ENCODE data around the gene SARDH. TPM values are rescaled to one million over a fixed set of nuclear protein-coding genes. Genes with fewer than 3 reads are reported as not detected.

Gene SARDH
- total RNA-seq, 1 experiment from 2014 or later: 31.0 TPM

DNA sequence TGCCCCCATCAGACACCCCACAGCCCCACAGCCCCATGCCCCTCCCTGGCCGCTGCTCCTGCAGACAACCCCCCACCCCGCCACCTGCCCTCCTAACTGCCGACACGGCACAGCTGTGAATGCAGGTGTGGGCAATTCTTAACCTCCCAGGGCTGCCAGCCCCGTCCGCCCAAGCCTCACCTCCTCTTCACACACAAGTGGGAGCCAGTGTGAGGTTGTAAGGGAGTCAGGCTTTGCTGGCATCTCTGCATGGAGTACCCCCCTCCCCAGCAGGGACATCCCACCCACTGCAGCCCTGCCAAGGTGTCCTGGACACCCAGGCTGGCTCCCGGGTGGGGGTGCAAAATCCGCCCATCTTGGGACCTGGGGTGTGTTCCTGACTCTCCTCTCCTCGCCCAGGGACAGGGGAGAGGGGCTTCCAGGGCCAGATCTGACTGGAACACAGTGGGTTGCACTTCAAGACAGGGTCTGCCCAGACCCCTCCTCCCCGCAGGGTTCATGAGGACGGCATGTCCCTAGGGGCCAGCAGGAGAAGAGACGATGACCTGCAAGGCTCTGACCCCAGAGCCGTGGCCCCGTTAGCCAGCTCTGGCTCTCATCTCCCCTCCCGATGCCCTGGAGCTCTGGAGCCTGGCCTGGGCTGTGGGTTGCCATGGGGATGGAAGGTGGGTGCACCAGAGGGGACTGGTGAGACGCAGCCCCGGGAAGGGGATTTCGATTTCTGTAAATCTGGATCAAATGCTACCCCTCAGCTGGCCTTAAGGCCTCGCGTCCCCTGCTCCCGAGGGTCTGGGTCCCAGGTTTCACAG is 34.4 kb downstream of the SARDH start:
- DNase-seq (ENCODE audit: low spot score): no peak

DNA sequence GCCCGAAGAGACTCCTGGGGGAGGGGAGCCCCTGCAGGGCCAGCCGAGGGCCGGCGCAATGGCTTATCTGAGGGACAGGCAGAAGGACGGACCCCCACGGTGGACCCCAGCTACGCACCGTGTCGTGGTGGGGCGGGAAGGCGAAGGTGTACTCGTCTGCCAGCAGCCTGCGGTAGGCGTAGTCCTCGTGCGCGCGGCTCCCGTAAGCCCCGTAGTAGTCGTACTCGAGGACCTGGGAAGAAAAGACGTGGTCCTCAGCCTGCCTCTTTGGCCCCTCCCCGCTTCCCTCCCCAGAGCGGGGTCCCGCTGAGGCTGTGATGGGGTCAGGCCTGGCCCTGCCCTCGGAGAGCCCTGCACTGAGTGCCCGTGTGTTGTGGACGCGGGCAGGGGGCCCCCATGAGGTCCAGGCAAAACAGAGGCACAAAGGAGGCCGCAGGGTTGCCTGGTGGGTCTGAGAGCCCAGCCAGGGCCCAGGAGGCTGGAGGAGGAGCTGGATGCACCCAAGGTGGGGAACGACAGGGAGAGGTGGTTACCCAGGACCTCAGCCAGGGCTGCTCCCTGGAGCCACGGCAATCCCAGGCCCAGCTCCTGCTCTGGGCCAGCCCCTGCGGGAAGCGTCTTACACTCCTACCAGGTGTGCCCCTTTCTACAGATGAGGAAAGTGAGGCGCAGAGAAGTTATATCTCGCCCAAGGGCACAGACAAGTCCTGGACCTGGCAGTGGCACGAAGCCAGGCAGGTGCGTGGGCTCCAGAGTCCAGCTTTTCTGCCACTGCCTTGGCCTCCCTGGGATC is 35.2 kb downstream of the SARDH start:
- DNase-seq (ENCODE audit: low spot score): no peak

DNA sequence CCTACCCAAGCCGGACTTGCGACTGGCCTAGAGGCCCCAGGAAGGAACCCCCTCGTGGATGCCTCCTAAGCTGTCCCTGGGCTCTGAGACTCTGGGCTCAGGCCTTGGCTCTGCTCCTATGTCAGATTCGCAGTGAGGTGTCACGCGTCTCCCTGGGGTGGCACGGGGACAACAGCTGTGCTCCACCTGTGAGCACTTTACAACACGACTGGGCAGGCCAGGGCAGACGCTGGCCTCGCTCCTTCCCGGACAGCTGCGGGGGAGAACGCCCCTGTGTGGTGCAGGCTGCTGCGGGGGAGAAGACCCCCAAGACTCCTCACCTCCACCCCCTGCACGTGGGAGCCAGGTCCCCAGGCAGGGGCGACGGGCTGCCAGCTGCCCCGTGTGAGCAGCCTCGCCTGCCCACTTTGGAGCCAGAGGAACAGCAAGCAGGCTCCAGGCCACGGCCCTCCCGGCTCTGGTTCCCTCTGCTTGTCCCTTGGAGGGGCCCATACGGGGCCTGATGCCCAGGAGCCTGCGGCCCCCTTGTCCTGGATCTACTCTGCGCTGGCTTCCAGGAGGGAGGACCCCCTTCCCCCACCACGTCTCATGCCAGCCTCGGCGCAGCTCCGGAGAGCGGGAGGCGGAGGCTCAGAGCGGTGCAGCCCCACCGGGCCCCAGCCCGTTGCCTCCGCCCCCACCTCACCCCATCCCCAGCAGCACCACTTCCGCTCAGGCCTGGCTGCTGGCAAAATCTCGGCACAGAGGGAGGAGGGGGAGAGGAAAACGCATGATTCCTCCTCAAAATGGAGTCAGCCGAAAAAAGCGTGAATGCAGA is 36.0 kb downstream of the SARDH start:
- no peak for DNase-seq (ENCODE audit: low spot score)

DNA sequence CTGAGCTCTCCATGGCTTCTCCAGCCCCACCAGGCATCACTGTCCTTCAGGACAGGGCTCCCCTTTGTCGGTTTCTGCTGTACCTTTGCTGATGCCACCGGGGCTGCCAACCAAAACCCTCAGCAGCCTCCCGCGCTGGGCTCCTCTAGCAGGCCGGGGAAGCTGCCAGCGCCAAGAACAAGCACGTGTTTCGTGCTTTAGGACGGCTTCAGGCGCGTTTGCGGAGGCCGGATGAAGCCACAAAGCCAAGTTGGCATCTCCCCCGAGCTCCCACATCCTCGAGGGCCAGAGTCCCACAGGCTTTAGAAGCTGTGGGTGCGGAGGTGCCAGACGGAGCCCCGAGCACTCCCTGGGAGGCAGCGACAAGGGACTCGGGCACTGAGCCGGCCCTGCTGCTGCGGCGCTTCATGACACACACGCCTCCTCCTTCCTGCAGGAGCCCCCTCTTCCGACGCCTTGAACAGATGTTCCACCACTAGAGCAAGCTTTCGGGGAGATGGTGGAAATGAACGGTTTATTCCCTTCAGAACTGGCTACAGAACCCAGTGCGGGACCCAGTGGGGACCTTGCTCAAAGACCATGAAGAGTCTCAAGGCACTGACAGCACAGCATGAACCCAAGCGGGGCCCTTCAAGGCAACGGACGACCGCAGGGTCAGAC is 36.7 kb downstream of the SARDH start:
- no peak for DNase-seq (ENCODE audit: low spot score)

DNA sequence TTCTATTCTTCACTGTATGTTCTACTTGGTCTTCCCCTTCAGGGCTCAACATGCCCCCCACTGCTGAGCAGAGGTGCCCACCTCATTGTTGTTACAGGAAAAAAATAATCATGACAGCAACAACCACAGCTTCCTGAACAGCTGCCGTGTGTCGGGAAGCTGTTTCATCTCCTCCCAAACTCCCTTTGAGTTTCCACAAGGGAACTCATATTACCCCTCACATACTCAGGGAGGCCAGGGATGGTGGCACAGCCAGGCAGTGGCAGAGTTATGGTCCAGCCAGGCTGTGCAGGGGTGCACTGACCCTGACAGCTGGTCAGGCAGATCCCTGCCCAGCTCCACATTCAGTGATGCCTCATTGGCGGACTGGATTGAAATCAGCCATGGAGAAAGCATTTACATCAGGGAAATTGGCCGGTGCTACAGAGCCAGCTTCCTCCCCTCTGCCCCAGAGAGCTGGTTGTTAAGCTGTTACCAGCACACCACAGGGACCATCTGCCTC is 37.3 kb downstream of the SARDH start:
- DNase-seq (ENCODE audit: low spot score): no peak

DNA sequence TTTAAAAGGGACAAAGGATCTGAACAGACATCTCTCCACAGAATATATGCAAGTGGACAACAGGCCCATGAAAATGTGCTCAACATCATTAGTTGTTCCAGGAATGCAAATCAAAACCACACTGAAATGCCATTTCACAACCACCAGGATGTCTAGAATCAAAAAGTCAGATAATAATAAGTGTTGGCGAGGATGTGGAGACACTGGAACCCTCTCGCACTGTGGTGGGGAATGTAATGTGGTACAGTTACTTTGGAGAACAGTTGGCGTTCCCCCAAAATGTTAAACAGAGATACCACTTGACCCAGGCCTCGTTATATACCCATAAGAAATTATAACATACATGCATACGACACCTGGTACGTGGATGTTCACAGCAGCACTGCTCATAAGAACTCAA is 38.6 kb downstream of the SARDH start:
- no peak for DNase-seq (ENCODE audit: low spot score)

DNA sequence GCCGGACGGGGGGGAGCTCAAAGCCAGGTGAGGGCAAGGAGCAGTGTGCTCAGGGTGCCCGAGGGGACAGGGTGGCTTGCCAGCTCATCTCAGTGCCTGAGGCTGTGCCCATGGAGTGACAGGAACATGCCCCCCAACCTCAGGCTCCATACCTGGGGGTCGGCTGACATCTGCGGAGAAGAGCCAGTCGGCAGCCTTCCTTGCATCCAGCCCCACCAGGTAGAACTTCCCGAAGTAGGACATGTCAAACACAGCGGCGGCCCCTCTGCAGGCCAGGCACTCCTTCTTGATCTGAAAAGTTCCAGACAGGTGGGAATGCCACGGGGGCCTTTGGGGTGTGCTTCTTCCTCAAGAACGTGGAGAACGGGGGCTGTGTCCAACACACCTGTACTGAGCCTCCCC is 42.1 kb downstream of the SARDH start:
- no peak for DNase-seq (ENCODE audit: low spot score)

DNA sequence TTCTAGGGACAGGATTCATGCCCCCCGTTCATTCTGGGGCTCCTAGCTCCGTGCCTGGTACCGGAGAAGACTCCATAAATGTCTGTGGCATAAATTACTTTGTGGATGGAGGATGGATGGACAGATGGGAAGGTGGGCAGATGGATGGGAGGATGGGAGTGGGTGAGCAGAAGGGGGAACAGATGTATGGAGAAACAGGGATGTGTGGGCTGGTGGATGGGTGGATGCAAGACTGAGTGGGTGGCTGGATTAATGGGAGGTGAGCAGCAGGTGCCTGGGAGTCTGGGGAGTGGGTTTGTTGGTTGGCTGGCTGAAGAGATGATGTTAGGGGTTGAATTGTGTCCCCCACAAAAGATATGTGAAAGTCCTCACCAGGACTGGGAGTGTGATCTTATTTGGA is 43.5 kb downstream of the SARDH start:
- DNase-seq (ENCODE audit: low spot score): no peak

DNA sequence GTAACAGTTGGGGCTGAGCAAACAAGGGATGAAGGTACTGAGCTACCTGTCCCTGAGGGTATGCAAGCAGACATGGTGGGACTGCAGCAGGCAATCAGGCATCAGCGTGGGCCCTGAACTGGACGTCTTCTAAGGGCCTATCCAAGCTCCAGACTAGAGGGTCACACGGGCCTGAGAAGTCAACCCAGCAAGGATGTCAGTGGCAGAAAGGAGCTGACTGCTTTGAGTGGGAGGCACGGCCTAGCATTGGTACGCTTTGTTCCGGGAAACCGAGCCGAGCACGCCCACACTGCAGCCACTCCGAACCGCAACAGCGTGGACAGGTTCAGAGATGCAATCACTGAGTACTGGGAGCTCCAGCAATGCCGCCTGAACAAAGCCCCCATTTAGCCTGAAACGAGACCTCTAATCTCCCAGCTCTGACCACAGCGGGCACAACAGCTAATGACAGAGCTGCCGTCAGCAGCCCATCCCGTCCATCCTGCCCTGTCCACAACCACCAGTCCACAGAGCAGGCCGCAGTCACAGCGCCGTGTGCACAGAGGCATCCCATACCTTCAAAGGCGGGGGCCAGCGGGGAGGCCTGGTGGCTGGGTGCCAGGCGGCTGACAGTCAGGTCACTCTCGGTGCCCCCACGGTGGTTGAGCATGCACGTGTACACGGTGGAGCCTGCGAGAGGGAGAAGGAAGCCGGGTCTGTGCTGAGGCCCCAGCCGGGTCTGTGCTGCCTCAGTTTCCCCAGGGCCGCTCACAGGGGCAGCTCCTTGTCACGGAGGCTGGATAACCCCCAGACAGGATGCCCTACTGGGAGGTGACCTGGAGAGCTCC is 44.2 kb downstream of the SARDH start:
- no peak for DNase-seq (ENCODE audit: low spot score)

DNA sequence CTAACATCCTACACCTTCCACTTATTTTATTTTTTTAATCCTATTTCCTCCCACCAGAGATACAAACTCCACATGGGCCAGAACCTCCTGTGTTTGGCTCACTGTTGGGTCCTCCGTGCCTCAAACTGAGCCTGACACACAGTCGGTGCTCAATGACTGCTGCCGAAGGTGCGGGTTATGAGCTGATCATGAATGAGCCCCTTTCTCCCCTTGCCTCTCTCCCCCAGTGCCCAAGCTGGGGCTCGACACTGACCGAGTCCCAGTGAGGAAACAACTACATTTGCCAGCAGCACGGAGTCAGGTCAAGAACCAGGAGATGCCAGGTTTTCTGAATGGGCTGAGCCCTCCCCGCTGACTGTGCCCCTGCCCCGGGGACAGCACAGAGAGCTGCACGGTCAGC is 45.0 kb downstream of the SARDH start:
- DNase-seq (ENCODE audit: low spot score): no peak

DNA sequence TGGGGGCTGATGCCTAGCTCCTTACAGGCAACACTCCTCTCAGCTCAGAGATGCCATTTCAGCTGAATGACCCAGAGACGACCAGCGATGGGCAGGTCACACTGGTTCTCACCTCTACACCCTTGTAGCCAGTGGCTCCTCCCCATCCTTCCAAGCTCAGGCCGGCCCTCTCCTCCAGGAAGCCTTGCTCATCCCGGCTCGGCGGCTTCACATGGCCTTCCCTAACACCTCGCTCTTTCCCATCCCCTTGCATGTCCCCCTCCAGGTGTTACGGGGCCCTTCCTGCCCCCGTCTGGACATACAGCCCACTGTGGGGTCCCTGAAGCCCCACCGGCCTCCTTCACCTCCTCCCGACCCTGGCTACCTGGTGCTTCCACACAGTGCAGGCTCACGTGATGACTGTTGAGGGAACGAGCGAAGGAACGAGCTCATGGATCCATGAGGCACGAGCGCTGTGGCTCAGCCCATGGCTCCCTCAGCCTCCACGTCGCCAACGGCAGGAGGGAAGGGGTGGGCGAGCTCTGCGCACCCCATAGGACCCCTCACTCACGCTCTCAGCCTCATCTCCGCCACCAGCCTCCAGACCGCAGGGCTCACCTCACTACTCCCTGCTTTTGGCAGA is 45.7 kb downstream of the SARDH start:
- no peak for DNase-seq (ENCODE audit: low spot score)

DNA sequence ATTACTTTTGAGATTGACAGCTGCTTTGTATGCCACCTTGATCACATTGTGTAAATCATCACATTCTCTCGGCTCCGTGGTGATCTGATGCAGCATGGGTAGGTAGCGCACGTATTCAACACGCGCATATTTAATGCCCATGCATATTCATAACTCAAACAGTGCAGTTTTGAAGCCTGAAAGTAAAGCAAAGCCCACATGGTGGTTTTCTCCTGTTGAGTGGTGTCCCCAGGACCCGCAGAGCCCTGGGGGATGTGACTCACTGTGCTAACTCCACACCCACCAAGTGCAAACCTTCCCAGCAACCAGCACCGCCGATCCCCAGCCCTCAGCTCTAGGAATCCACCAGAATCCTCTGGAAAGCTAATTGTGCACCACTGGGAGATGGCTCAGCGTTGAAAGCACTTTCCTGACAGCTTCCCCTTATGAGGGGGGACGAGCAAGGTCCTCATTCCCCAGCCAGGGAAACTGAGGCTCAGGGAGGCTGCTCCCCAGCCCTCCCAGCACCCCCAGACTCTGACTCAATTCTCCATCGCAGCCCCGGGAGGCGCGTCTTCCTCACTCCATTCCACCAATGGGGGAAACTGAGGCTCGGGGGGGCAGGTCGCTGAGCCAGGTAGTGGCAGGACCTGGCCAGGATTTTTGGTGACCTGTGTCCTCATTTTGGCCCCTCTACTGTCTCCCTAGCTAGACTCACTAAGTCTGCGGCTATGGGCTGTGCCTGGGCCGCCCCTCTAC is 46.4 kb downstream of the SARDH start:
- DNase-seq (ENCODE audit: low spot score): peak; percentile 46

DNA sequence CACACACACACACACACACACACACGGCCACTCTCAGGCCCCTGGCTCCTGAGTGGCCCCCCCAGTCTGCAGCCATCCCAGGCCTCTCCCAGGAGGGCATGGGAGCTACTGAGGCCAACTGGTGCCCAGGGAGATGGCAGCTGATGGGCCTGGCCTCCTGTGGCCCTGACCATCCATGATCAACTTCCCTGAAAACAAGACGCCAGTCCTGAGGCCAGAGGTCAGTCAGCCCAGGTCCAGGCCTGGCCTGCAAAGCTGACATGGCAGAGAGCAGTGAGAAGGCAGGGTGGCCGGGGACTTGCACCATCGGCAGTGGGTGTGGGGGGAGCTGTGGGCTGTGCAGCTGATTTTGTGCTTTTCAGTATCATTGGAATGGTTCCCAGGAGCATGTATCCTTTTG is 47.0 kb downstream of the SARDH start:
- DNase-seq (ENCODE audit: low spot score): no peak

DNA sequence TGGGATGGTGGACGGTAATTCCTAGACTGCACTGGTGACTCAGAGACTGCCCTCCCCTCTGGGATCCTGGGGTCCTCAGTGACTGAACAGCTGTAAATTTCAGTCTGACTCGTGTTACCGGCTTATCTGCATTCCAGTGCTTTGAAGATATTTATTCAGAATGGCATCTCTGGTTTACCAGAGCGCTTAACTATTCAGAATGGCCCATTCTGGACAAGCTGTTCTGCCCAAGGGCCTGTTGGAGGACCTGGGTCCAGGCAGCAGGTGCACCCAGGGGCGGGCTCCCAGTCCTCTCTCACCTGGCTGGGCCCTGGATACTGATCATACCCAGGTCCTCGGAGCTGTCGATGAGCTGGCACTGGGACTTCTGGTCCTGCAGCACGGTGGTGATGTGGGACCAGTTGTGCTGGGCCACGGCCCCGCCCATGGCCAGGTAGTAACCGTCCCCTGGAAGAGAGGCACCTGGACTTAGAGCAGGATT is 48.0 kb downstream of the SARDH start:
- no peak for DNase-seq (ENCODE audit: low spot score)

DNA sequence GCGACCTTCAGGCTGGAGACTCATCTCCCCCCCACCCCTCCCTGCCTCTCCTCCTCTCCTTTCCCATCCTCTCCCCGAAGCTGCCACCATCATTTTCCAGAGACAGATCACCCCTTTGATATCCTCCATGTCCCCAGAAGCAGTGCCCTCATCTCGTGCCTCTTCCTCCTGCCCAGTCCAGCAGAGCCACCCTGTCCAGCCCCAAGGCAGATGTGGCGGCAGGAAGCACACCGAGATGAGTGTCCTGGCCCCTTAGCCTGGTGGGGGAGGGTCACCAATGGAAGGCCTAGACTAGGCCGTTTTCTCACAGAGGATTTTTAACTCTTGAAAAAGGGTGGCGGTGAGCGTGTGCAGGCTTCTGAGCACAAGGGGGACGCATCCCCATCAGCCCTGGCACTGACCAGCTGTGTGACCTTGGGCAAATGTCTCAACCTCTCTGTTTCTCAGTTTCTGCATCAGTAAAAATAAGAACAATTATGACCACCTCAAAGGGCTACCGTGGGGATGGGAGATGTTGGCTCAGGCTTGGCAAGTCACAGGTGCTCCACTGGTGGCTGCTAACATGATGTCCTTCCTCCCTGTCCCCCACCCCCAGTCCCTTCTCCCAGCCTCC is 48.9 kb downstream of the SARDH start:
- no peak for DNase-seq (ENCODE audit: low spot score)

DNA sequence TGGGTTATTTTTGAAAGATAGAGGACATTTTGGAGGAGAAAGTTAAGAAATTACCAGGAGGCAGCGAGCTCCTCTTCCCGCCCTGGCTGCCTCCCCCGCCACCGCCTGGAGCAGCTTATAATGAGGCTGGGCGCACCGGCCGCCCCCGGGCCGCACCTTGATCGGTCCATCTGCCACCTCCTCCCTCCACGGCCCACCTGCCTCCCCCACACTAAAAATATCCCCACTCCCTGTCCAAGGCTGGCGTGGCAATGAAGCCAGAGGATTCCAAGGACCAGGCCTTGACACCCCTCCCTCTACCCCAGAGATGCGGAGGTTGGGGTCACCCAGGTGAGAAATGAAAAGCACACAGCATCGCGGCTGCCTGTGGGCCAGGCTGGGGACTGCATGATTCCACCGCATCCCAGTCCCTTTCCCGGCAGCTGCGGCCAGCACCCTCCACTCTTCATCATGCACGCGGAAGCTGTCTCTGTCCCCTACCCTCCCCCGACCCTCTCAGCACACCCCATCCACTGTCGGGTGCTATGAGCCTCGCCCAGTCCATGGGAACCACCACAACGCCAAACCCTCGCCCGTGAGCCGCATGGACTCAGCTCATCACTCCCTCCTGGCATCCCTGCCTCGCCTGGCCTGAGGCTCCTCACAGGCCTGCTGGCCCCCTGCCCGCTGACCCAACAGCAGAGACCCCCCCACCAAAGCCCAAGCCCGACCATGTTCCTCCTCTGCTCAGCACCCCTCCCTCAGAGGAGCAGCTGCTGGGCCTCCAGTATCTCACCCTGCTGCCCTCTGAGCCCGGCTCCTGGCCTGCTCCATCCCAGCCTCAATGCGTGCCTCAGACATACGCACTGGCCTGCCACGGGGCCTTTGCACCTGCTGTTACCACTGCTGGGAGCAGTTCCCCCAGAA is 50.0 kb downstream of the SARDH start:
- DNase-seq (ENCODE audit: low spot score): no peak

DNA sequence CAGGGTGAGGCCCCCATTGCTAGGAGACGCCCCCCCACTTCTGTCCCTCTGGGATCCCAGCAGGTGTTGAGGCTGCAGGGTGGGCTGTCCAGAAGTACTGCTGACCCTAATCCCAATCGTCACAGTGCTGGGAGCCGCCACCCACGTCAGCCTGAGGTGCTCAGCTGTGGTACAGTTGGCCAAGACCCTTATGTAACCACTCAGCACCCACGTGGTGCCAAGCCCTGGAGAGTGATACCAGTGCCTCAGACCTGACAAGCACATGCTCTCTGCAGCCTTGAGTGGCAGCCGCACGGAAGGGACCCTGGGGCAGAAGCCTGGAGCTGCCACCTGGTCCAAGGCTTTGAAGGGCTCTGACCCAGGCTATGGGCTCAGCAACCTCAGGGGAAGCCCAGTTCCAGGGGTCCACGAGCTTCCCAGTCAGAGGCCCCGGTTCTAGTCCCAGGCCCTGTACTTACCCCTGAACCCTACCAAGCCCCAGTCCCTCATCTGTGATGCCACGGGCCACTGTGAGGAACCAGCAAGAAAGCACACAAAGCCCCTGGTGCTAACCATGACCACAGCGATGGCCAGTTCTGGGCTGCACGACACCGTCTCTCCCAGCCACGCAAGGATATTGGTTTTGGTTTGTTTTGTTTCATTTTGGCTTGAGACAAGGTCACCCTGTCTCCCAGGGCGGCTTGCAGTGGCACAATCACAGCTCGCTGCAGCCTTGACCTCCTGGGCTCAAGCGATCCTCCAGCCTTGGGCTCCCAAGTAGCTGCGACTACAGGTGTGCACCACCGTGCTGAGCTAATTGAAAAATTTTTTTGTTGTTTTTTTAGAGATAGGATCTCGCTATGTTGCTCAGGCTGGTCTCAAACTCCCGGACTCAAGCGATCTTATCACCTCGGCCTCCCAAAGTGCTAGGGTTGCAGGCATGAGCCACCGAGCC is 51.2 kb downstream of the SARDH start:
- no peak for DNase-seq (ENCODE audit: low spot score)

All from A172 (cell line).